BJ (cell line): Measurements from ENCODE around the gene KRT33A. TPM values are rescaled to one million over a fixed set of nuclear protein-coding genes. Genes with fewer than 3 reads are reported as not detected.

Experiments used
- CTCF ChIA-PET: fragments of 350-600 bp; formaldehyde crosslinking; extraction: SDS; loops from one replicate; lab custom pipeline; 2021; ENCODE audit warnings: antibody characterized with exemption, inconsistent platforms; lab: Yijun Ruan, JAX
- POLR2A ChIA-PET: fragments of 300-600 bp; sonication (Branson Sonifier 250); formaldehyde crosslinking; extraction: SDS; loops from one replicate; lab custom pipeline; 2021; ENCODE audit warnings: antibody characterized with exemption; lab: Charles Lee
- DNase-seq: peaks from one replicate; pipeline ENCODE4 v3.0.0-alpha.2; 2011; ENCODE audit warnings: low read depth
- H3K27me3 ChIP-seq: 2 replicates; pipeline ENCODE4 v1.6.0; 2011; ENCODE audit warnings: low read length; ENCODE audit not compliant: control insufficient read depth, insufficient read depth
- H3K36me3 ChIP-seq: 2 replicates; pipeline ENCODE4 v1.5.1; 2011; ENCODE audit warnings: low read length; ENCODE audit not compliant: control insufficient read depth, insufficient read depth
- H3K4me3 ChIP-seq: 2 replicates; pipeline ENCODE4 v1.5.1; 2011; ENCODE audit warnings: low read depth, mild to moderate bottlenecking, control low read depth, low read length
- CTCF ChIP-seq: IDR thresholded peaks from 2 replicates; pipeline ENCODE4 v1.5.1; 2011; ENCODE audit warnings: low read depth, mild to moderate bottlenecking, control low read depth, inconsistent platforms, low read length, moderate library complexity; ENCODE audit not compliant: insufficient read depth
- polyA plus RNA-seq: library from polyadenylated mRNA; depleted of rRNA; stranded (reverse); fragments of >200 nt; gene quantifications from 2 replicates; pipeline ENCODE4 v1.2.3, GENCODE V29; 2011; rRNA removed

The KRT33A gene
- polyA plus RNA-seq, 1 experiment, result not detected

DNA sequence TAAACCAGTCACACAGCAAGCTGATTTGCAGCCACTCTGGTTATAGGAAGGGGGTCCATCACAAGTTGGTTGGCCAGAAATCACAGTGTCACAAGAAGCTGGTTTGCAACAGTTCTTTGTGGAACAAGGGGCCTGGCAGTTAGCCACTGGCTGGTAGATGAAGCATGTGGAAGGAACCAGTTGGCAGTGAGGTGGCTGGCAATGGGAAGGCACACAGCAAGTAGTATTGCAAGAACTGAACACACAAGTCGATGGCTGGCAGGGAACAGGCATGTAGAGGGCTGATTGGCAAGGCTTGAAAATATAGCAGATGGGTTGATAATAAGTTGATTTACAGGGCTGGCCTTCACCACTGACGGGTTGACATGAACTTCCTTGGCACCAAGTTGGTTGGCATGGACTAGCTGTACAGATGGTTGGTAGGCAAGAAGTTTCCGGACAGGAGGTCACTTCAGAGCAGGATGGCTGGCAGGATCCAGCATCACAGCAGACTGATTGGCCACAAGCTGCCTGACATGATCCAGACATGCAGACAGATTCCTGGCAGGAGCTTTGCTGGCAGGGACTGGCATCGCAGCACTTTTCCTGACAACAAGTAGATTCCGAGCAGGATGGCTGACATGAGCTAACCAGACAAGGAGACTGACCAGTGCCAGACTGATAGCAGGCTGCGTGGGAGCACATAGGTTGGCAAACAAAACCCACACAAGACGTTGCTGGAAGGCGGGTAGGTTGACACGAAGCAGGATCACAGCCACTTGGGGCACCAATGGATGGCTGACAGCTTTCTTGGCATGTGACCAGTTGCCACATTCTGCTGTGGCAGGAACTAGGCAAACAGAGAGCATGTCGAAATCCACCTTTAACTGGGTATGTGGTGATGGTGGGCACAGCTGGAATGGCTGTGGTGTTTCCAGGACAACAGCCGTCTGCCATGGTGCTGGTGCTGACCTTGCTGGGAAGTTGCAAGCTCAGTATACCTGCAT lies 48.4 kb downstream of the KRT33A start, which contains the start of gene KRTAP29-1:
TSS of gene KRTAP29-1 (minus strand) at position 936 of the 986 bp plus-strand sequence. CDS start at position 936, 0 bp downstream.
- DNase-seq, result no peak
- H3K27me3 ChIP-seq, result no peaks in the 10 kb centered on the region
- no peak within 1 kb of the TSS for H3K4me3 ChIP-seq
- TF ChIP-seq CTCF, result no peak
- H3K36me3 ChIP-seq, result no peaks in the 10 kb centered on the region
- POLR2A ChIA-PET, result no interaction called here
- CTCF ChIA-PET, result interaction anchor here (0.5 to 2.0 kb wide), 4 partner anchors 20 to 363 kb away, joined by 3 to 5 read pairs (median 4); no protein-coding TSS in a partner anchor

GRCh38 chr17:41301204-41301790 lies 49.3 kb downstream of the KRT33A start:
- CTCF ChIA-PET, result interaction anchor here (0.6 to 1.2 kb wide), 3 partner anchors 21 to 64 kb away, joined by 3 to 4 read pairs (median 3); partner anchors contain the start of gene KRTAP9-8
- DNase-seq, result no peak
- no peak for TF ChIP-seq CTCF
- POLR2A ChIA-PET, result no interaction called here
- Histone ChIP-seq H3K4me3 (no peak overlapping the region), H3K27me3 (no peaks in the 10 kb centered on the region), H3K36me3 (no peaks in the 10 kb centered on the region)

- Histone ChIP-seq H3K4me3 (no peak overlapping the region), H3K27me3 (no peaks in the 10 kb centered on the region), H3K36me3 (no peaks in the 10 kb centered on the region)
- no peak for TF ChIP-seq CTCF
- DNase-seq, result no peak
- POLR2A ChIA-PET, result no interaction called here
- CTCF ChIA-PET, result no interaction called here
These were observed 52.0 kb downstream of the KRT33A start for GRCh38 chr17:41298458-41299135.

DNA sequence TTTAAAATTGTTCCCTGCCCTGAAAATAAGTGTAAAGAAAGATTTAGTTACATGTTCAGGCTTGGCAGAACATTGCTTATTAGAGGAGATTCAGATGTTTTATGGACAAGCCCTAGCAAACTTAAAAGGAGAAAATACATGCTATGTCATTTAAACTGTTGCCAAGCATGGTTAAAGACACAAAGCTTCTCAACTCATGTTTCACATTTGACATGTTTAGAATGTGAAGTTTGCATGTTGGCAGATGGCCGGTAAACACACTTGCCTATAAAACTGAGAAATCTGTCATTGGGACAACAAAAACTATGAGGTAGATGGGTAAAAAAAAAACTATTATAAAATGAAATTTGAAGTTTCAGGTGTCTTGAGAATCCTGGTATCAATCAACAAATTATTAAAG lies 53.8 kb downstream of the KRT33A start:
- no peaks in the 10 kb centered on the region for H3K36me3 ChIP-seq
- H3K27me3 ChIP-seq, result no peaks in the 10 kb centered on the region
- no peak overlapping the region for H3K4me3 ChIP-seq
- no peak for TF ChIP-seq CTCF
- ChIA-PET CTCF (interaction anchor here (1.6 kb wide), 1 partner anchor 12 kb away, joined by 5 read pairs; the partner anchor contains the start of gene KRTAP16-1), POLR2A (no interaction called here)
- no peak for DNase-seq

Other genes with a start within 250 kb of the KRT33A start
- gene KRTAP4-16, start 248.6 kb downstream of the KRT33A start, polyA plus RNA-seq, result not detected in 2 replicates
- not detected in 2 replicates for gene KRTAP4-9, start 245.4 kb downstream of the KRT33A start, polyA plus RNA-seq
- gene KRTAP4-11, start 232.5 kb downstream of the KRT33A start, polyA plus RNA-seq, result not detected in 2 replicates
- 0.11 TPM in 1 of 2 replicates, not detected in the other for gene KRTAP4-12, start 226.6 kb downstream of the KRT33A start, polyA plus RNA-seq
- gene KRTAP4-6, start 210.3 kb downstream of the KRT33A start, polyA plus RNA-seq, result not detected in 2 replicates
- not detected in 2 replicates for gene KRTAP4-5, start 201.0 kb downstream of the KRT33A start, polyA plus RNA-seq
- not detected in 2 replicates for gene KRTAP4-4, start 190.1 kb downstream of the KRT33A start, polyA plus RNA-seq
- not detected in 2 replicates for gene KRTAP4-3, start 182.6 kb downstream of the KRT33A start, polyA plus RNA-seq
- gene KRTAP4-2, start 172.6 kb downstream of the KRT33A start, polyA plus RNA-seq, result not detected in 2 replicates
- 0.12 TPM in 1 of 2 replicates, not detected in the other for gene KRTAP4-1, start 165.9 kb downstream of the KRT33A start, polyA plus RNA-seq
- not detected in 2 replicates for gene KRTAP9-1, start 160.9 kb downstream of the KRT33A start, polyA plus RNA-seq
- not detected in 2 replicates for gene KRTAP9-2, start 124.2 kb downstream of the KRT33A start, polyA plus RNA-seq
- gene KRTAP9-3, start 118.4 kb downstream of the KRT33A start, polyA plus RNA-seq, result not detected in 2 replicates
- not detected in 2 replicates for gene KRTAP9-8, start 112.8 kb downstream of the KRT33A start, polyA plus RNA-seq
- not detected in 2 replicates for gene KRTAP9-4, start 101.1 kb downstream of the KRT33A start, polyA plus RNA-seq
- gene KRTAP9-9, start 95.4 kb downstream of the KRT33A start, polyA plus RNA-seq, result not detected in 2 replicates
- gene KRTAP9-6, start 85.5 kb downstream of the KRT33A start, polyA plus RNA-seq, result not detected in 2 replicates
- not detected in 2 replicates for gene KRTAP9-7, start 75.1 kb downstream of the KRT33A start, polyA plus RNA-seq
- gene KRTAP29-1, start 48.0 kb downstream of the KRT33A start, polyA plus RNA-seq, result not detected in 2 replicates
- not detected in 2 replicates for gene KRTAP16-1, start 41.5 kb downstream of the KRT33A start, polyA plus RNA-seq
- not detected in 2 replicates for gene KRTAP17-1, start 35.1 kb downstream of the KRT33A start, polyA plus RNA-seq
- gene KRT33B, start 19.0 kb upstream of the KRT33A start, polyA plus RNA-seq, result 1.2 and 1.8 TPM in 2 replicates
- 151 and 156 TPM in 2 replicates for gene KRT34, start 31.5 kb upstream of the KRT33A start, polyA plus RNA-seq
- 0.11 TPM in 1 of 2 replicates, not detected in the other for gene KRT31, start 46.8 kb upstream of the KRT33A start, polyA plus RNA-seq
- gene KRT37, start 73.8 kb upstream of the KRT33A start, polyA plus RNA-seq, result not detected in 2 replicates
- 0.72 and 0.98 TPM in 2 replicates for gene KRT38, start 90.2 kb upstream of the KRT33A start, polyA plus RNA-seq
- gene KRT32, start 116.6 kb upstream of the KRT33A start, polyA plus RNA-seq, result 0.38 and 0.40 TPM in 2 replicates
- not detected in 2 replicates for gene KRT35, start 130.3 kb upstream of the KRT33A start, polyA plus RNA-seq
- 0.04 TPM in 2 replicates for gene KRT36, start 139.1 kb upstream of the KRT33A start, polyA plus RNA-seq
- gene KRT13, start 154.8 kb upstream of the KRT33A start, polyA plus RNA-seq, result 0.17 and 0.27 TPM in 2 replicates
- 2.0 and 2.7 TPM in 2 replicates for gene KRT15, start 168.1 kb upstream of the KRT33A start, polyA plus RNA-seq
- gene KRT19, start 177.5 kb upstream of the KRT33A start, polyA plus RNA-seq, result 182 and 230 TPM in 2 replicates
- gene KRT9, start 221.2 kb upstream of the KRT33A start, polyA plus RNA-seq, result 0.04 TPM in 1 of 2 replicates, not detected in the other
- 0.06 and 0.11 TPM in 2 replicates for gene KRT14, start 236.1 kb upstream of the KRT33A start, polyA plus RNA-seq